ENCODE results near the gene TOX2.
A peak's percentile ranks its signal among the peaks of the same experiment; 100 is the strongest.

Gene TOX2

DNA sequence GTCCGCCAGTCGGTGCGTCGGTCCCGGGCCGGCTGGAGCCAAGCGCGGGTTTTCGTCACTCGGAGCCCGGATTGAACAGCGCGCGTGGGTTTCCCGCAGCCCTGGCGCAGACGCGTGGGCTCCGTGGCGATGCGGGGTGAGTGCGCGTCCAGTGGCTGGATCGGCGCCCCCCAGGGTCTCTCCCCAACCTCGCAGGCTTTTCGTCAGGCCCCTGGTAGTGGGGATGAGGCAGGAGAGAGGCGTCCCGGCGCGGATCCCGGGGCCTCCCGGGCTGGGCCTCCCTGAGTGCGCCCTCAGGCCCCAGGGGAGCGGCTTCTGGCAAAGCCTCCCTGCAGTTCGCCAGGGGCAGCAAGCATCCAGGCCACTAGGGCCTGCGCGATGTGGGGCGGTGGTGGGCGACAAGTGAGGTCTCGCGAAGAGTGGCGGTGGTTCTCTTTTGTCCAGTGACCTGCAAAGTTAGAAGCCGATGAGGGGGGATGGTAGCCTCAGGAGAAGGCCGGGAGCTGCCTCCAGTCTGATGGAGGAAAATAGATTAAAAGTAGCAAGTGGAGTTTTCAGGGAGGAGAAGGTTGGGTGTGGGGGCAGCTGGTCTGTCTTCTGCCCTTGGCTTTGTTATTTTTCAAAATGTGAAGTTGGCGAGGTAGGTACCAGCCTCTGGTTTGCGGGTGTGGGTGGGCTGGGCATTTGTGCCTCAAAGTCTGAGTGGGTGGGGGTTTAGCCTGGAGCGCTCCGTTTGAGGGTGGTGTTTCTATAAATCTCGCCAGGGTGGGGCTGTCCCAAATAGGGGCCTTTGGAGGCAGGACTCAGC, 1.6 kb downstream of the TOX2 start:
- DNase-seq (ENCODE audit: low spot score), result no peak

GRCh38 chr20:43916881-43917371, 2.3 kb downstream of the TOX2 start:
- no peak for DNase-seq (ENCODE audit: low spot score)

GRCh38 chr20:43917380-43917779, 2.7 kb downstream of the TOX2 start:
- DNase-seq (ENCODE audit: low spot score), result no peak

- DNase-seq (ENCODE audit: low spot score), result no peak
These were observed 5.2 kb downstream of the TOX2 start for GRCh38 chr20:43919686-43920403.

DNA sequence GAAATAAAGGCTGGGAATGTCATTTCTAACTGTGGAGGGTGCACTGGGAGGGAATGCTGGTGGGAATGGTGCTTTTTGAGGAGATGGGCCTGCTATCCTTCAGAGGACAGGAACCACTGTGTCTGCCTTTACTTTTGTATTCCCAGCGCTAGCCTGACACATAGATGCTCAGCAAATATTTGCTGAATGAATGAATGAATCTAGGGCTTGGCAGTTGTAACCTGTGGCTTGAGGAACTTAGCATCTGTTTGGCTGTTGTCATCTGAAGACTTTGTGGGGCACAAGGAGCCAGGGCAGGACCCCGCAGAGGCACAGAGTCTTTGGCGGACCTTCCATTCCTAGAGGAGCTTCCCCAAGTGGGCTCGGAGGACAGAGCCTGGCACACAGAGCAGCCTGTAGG, 6.1 kb downstream of the TOX2 start:
- DNase-seq (ENCODE audit: low spot score), result no peak

DNA sequence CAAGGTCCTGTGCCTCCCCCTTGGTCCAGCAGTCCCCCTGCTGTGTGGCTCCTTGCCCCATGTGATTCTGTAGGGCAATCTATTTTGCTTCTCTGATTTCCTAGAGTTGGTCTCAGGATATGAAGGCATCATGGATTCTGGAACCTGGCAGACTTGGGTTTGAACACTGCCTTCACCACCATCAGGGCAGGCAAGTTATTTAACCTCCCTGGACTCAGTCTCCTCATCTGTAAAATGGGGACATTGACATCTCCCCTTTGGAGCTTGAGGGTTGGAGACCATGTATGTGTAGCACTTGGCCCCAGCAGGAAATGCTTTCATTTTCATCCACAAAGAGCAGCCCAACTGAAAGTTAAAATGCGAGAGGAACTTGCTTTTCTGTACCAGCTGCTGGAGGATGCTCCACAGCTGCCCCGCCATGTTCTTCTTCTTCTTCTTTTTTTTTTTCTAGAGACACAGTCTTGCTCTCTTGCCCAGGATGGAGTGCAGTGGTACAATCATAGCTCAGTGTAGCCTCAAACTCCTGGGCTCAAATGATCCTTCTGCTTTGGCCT, 6.7 kb downstream of the TOX2 start:
- no peak for DNase-seq (ENCODE audit: low spot score)

DNA sequence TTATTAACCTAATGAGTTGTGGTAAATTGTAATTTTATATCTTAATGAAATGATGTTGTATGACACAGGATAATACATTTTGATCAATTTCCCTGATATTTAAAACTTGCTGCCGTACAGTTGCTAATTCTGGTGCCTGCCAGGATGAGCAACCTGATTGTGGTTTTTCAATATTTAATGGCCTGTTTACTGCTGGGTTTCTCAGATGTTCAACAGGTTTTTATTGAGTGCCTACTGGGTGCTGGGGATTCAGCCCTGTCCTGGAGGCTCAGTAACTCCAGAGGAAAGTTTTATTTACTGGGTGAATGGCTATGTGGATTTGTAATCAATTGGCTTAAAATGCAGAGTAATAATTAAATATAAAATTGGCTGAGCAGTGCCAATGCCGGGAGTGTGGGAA, 8.0 kb downstream of the TOX2 start:
- no peak for DNase-seq (ENCODE audit: low spot score)

DNA sequence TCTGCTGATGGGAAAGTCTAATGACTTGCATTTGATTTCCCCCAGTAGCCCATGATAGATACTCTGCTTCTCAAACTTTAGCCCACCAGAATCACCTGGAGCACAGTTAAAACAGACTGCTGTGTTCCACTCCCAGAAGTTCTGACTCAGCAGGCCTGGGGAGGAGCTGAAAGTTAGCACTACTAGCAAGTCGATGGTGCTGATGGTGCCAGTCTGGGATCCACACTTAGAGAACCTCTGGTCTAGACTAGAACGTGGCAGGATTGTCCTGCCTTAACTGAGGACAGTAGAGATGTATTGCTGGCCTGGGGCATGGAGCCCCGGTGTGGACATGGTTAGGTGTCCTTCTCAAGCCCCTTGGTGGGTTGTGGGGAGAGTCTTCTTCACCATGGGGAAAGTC, 8.7 kb downstream of the TOX2 start:
- no peak for DNase-seq (ENCODE audit: low spot score)

DNA sequence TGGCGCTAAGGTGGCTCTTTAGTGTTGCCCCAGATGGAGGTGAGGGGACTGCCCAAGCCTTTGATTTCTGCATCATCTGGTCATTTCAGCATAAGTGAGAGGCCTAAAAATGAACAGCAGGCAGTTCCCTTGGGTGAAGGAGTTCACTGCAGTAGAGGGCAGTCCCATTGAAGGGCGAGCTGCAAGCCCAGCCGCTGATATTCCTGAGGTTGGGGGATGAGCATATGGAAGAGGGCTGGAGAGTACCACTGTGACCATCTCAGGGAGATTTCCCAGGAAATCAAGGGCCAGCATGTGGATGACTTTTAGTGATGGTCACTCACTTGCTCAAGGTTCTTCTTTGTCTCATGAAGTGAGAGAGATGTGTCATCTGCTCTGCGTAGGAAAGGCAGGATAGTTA, 9.3 kb downstream of the TOX2 start:
- no peak for DNase-seq (ENCODE audit: low spot score)

- DNase-seq (ENCODE audit: low spot score), result no peak
These were observed 10.6 kb downstream of the TOX2 start for GRCh38 chr20:43925215-43925614.

DNA sequence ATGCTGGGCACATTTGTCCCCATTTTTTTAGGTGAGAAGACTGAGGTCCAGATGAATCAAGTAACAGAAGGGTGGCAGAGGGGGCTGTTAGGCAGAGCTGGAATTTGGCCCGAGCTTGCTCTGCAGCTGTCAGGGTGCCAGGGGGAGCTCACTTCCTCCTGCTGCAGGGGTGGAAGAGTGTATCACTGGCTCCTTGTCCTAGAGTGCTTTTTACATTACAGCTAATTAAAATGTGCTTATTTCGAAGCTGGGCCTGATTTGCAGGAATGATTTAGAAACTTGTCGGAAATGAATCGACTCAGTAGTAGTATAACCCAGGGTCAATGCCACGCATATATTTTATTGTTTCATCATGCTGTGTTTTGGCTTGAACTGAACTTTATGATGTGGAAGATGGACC, 11.1 kb downstream of the TOX2 start:
- DNase-seq (ENCODE audit: low spot score), result no peak

DNA sequence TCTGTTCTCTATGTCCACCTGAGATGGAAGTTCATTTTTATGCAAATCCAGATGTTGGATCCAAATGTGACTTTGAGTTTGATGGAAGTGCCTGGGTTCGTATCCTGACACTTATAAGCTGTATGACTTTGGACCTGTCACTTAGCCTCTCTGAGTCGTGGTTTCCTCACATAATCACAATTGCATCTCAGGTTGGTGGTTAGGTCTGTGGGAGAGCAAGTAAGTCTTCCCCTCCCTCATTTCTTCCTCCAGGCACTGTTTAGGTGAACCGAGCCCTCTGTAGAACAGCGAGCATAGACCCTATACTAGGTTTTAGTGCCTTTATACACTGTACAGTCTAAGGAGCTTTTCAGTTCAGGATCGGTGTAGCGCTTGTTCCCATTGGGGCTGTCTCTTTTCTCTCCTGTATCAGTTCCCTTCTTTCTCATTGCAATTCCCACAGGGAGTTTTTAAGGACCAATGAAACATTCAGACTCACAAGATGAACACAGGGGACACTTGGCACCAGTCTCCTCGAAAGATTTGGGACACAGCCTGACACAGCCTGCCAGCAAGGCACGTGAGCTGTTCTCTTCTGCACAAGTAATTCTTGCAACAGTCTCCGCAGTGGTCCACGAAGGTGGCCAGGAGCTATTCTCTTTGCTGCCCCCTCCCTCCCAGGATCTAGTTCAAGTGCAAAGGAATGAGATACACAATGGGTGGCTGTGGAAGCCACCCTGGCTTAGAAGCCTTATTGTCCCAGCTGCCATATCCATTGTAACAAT, 11.8 kb downstream of the TOX2 start:
- peak; percentile 13 for DNase-seq (ENCODE audit: low spot score)

DNA sequence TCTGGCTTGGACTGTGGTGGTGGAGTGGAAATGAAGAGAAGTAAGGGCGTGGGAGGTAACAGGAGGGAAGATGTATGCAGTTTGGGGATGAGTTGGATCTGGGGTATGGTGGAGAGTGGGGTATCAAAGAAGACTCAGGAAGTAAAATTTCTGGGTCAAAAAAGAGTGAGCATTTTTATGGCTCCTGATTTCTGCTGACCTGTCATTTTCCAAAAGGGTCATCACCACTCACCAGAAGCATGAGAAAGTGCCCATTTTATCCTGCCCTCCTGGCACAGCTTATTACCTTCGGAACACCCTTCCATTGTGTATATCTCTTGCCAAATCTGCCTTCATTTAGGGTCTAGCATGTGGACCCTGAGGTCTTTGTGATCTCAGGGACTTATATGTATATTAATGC, 17.3 kb downstream of the TOX2 start:
- DNase-seq (ENCODE audit: low spot score), result no peak

DNA sequence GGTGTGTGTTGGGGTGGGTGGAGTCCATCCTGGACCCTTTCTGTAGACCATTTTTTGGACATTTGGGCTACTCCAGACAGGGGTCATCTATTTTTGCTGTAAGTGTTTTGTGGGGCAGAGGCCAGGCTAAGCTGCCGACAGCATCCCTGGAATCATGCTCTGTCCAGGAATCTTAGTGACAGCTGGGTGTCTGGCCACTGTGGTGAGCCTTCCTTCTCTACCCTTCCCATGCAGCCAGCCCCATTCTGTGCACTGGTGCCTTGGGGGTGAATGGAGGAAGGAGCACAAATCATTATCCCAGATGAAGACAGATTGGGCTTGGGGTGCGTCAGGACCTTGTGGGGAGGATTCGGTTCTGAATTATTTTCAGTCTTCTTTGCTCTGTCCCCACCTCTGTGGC, 20.2 kb downstream of the TOX2 start:
- no peak for DNase-seq (ENCODE audit: low spot score)

GRCh38 chr20:43936104-43936770, 21.6 kb downstream of the TOX2 start:
- no peak for DNase-seq (ENCODE audit: low spot score)

GRCh38 chr20:43936805-43937204, 22.2 kb downstream of the TOX2 start:
- no peak for DNase-seq (ENCODE audit: low spot score)

- DNase-seq (ENCODE audit: low spot score), result no peak
These were observed 22.9 kb downstream of the TOX2 start for GRCh38 chr20:43937591-43937990.

- DNase-seq (ENCODE audit: low spot score), result no peak
These were observed 23.5 kb downstream of the TOX2 start for GRCh38 chr20:43938017-43938655.

DNA sequence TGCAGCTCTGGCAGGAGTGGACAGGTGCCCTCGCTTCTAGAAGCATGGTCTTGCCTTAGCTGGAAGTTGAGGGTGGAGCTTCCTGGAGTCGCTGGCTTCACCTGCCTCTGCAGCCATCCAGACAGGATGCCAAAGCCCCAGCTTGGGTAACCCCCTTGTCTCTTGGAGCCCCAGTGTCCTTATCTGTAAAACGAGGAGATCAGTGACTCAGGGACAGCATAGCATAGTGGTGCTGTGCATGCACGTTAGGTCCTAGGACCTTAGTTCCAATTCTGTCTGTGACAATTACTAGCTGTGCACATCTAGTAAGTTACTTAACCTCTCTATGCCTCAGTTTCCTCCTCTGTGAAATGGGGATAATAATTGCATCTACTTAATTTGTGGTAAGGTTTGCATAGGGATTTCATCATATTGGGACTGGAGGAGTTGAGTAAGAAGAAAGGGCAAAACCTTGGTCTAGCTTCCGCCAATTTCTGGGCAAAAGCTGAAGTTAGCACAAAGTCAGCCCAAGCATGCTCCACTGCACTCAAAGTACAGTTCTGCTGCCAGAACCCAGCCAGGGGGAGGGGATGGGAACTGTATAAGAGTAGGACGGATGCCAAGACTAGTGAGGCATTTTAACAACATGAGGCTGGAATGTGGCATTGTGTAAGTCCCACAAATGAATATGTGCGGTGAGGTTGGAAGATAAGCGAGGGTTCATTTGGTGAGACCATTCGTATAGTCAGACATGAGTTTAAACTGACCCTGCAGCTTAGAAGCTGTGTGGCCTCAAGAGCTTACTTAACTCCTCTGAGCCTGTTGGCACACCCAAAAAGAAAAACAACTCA, 24.5 kb downstream of the TOX2 start:
- no peak for DNase-seq (ENCODE audit: low spot score)

- no peak for DNase-seq (ENCODE audit: low spot score)
These were observed 25.1 kb downstream of the TOX2 start for GRCh38 chr20:43939762-43940121.

Data from cerebellar cortex (tissue), 1 donor.